HepG2 (cell line): ENCODE data around the gene ATP9A. TPM values are rescaled to one million over a fixed set of nuclear protein-coding genes. Genes with fewer than 3 reads are reported as not detected.
A peak's percentile ranks its signal among the peaks of the same experiment; 100 is the strongest.

Experiments
- FOXP1 ChIP-seq, 2 experiments: fragments of 450-650 bp in 1 of 2; IDR thresholded peaks; 2 replicates each; pipeline ENCODE4 v1.6.1; 2017 to 2018; ENCODE audit warnings: antibody characterized with exemption in 1 of 2
- HNRNPH1 ChIP-seq: fragments of 200-400 bp; formaldehyde crosslinking; optimal IDR thresholded peaks from 2 replicates; pipeline ENCODE3; 2017; ENCODE audit warnings: mild to moderate bottlenecking, low read depth, low read length
- MNT ChIP-seq: fragments of 450-650 bp; IDR thresholded peaks from 2 replicates; pipeline ENCODE4 v1.6.1; 2016
- ONECUT2 ChIP-seq: sonication (generic); formaldehyde crosslinking; IDR thresholded peaks from 2 replicates; pipeline ENCODE4 v1.4.0; 2020; ENCODE audit warnings: missing genetic modification reagents
- PAXIP1 ChIP-seq: sonication (generic); formaldehyde crosslinking; conservative IDR thresholded peaks from 2 replicates; pipeline ENCODE4 v1.4.0; 2020; ENCODE audit warnings: mild to moderate bottlenecking, missing genetic modification reagents, moderate library complexity
- SMAD1 ChIP-seq: sonication (generic); formaldehyde crosslinking; IDR thresholded peaks from 2 replicates; pipeline ENCODE4 v1.4.0; 2020; ENCODE audit warnings: missing genetic modification reagents, low read depth, mild to moderate bottlenecking, borderline replicate concordance
- SMARCC2 ChIP-seq: fragments of 450-650 bp; IDR thresholded peaks from 2 replicates; pipeline ENCODE4 v1.6.1; 2017; ENCODE audit warnings: antibody characterized with exemption, mild to moderate bottlenecking
- SMC3 ChIP-seq: IDR thresholded peaks from 2 replicates; pipeline ENCODE4 v1.6.1; 2011; ENCODE audit warnings: low read length, improper control_type of control experiment
- SNAPC2 ChIP-seq: sonication (generic); formaldehyde crosslinking; IDR thresholded peaks from 2 replicates; pipeline ENCODE4 v1.8.1; 2022; ENCODE audit warnings: mild to moderate bottlenecking, missing genetic modification reagents
- SRSF4 ChIP-seq: fragments of 200-400 bp; formaldehyde crosslinking; IDR thresholded peaks from one replicate; pipeline ENCODE4 v1.6.1; 2018; ENCODE audit warnings: mild to moderate bottlenecking, low read depth, low read length, moderate library complexity; ENCODE audit not compliant: poor library complexity, severe bottlenecking
- TMF1 ChIP-seq: sonication (generic); formaldehyde crosslinking; IDR thresholded peaks from 2 replicates; pipeline ENCODE4 v1.8.1; 2022; ENCODE audit warnings: low read depth, missing genetic modification reagents
- TRIM24 ChIP-seq: sonication (generic); formaldehyde crosslinking; IDR thresholded peaks from 2 replicates; pipeline ENCODE4 v1.8.0; 2022; ENCODE audit warnings: mild to moderate bottlenecking, missing genetic modification reagents
- ZBTB4 ChIP-seq: sonication (generic); formaldehyde crosslinking; IDR thresholded peaks from 2 replicates; pipeline ENCODE4 v1.4.0; 2020; ENCODE audit warnings: missing genetic modification reagents, mild to moderate bottlenecking, borderline replicate concordance
- ZC3H4 ChIP-seq: sonication (generic); formaldehyde crosslinking; IDR thresholded peaks from 2 replicates; pipeline ENCODE4 v1.4.0; 2020; ENCODE audit warnings: missing genetic modification reagents, borderline replicate concordance
- ZMYM4 ChIP-seq: sonication (generic); formaldehyde crosslinking; IDR thresholded peaks from 2 replicates; pipeline ENCODE4 v1.8.1; 2023; ENCODE audit warnings: mild to moderate bottlenecking, missing genetic modification reagents
- ZNF136 ChIP-seq: sonication (generic); formaldehyde crosslinking; IDR thresholded peaks from 2 replicates; pipeline ENCODE4 v1.8.1; 2022; ENCODE audit warnings: low read depth, mild to moderate bottlenecking, moderate library complexity, missing genetic modification reagents
- ZNF256 ChIP-seq: sonication (generic); formaldehyde crosslinking; conservative IDR thresholded peaks from 2 replicates; pipeline ENCODE4 v1.4.0; 2020; ENCODE audit warnings: missing genetic modification reagents
- ZNF3 ChIP-seq: IDR thresholded peaks from 2 replicates; pipeline ENCODE4 v1.7.0; 2017; ENCODE audit warnings: inconsistent platforms
- ZNF382 ChIP-seq: sonication (generic); formaldehyde crosslinking; IDR thresholded peaks from 2 replicates; pipeline ENCODE4 v1.5.0; 2020; ENCODE audit warnings: missing genetic modification reagents, mild to moderate bottlenecking, borderline replicate concordance
- ZNF570 ChIP-seq: sonication (generic); formaldehyde crosslinking; IDR thresholded peaks from 2 replicates; pipeline ENCODE4 v1.4.0; 2020; ENCODE audit warnings: mild to moderate bottlenecking, missing genetic modification reagents, borderline replicate concordance
- ZNF670 ChIP-seq: sonication (generic); formaldehyde crosslinking; IDR thresholded peaks from 2 replicates; pipeline ENCODE4 v1.8.0; 2022; ENCODE audit warnings: mild to moderate bottlenecking, missing genetic modification reagents, borderline replicate concordance
- ZNF709 ChIP-seq: sonication (generic); formaldehyde crosslinking; IDR thresholded peaks from 2 replicates; pipeline ENCODE4 v1.5.0; 2020; ENCODE audit warnings: mild to moderate bottlenecking, missing genetic modification reagents
- ZNF75D ChIP-seq: sonication (generic); formaldehyde crosslinking; IDR thresholded peaks from 2 replicates; pipeline ENCODE4 v1.8.1; 2023; ENCODE audit warnings: missing genetic modification reagents, mild to moderate bottlenecking, borderline replicate concordance
- ZSCAN9 ChIP-seq: IDR thresholded peaks from 2 replicates; pipeline ENCODE4 v1.6.1; 2016; ENCODE audit warnings: borderline replicate concordance
- polyA plus RNA-seq, 8 experiments: library from polyadenylated mRNA; depleted of rRNA in 3 of 8; stranded (reverse) in 7 of 8; unstranded in 1 of 8; fragments of >200 nt; fragmentation: Illumina TruSeq in 4 of 8; extraction: Trizol in 4 of 8; gene quantifications; 2 replicates each; pipeline versions ENCODE4 v1.2.1 to v1.2.3, GENCODE V29; 2011 to 2016; ENCODE audit warnings: low read depth in 4 of 8, missing spikeins in 1 of 8, mixed read lengths in 1 of 8; ENCODE audit not compliant: insufficient read depth in 1 of 8
- total RNA-seq, 5 experiments: library from RNA; depleted of rRNA; stranded (reverse); fragments of >200 nt; fragmentation: Illumina TruSeq; extraction: Trizol; gene quantifications; 2 replicates each; pipeline ENCODE4 v1.2.3, GENCODE V29; 2016; ENCODE audit warnings: low read depth in 1 of 5

ATP9A gene
- total and polyA plus RNA-seq, 2 of the 13 experiments (the other 11 are each of a cell fraction or from before 2014, with no cell fraction given) = 11.8 to 18.5 TPM

- TF ChIP-seq PAXIP1 (CRISPR knock-in tag) (no peak), SMC3 (no peak), ZNF709 (CRISPR knock-in tag) (no peak), ZBTB4 (CRISPR knock-in tag) (peak; percentile 99), TMF1 (CRISPR knock-in tag) (no peak), ZC3H4 (CRISPR knock-in tag) (no peak; the same call in 1 of the 2 replicates), TRIM24 (CRISPR knock-in tag) (no peak), SRSF4 (no peak), ZNF136 (CRISPR knock-in tag) (no peak), ZNF670 (CRISPR knock-in tag) (no peak), ZNF3 (CRISPR knock-in tag) (no peak), MNT (no peak), SMARCC2 (no peak), ZNF75D (no peak), ZNF256 (CRISPR knock-in tag) (no peak), SNAPC2 (no peak), ZMYM4 (CRISPR knock-in tag) (peak; percentile 41; the same call in 1 of the 2 replicates), HNRNPH1 (peak; percentile 46), SMAD1 (CRISPR knock-in tag) (peak; percentile 89; the same call in 1 of the 2 replicates), FOXP1 (IDR thresholded peaks at IDR 0.05) (no peak), FOXP1 (CRISPR knock-in tag; IDR thresholded peaks at IDR 0.05) (no peak), ZNF570 (CRISPR knock-in tag) (no peak), ZNF382 (CRISPR knock-in tag) (no peak), ONECUT2 (CRISPR knock-in tag) (no peak), ZSCAN9 (no peak)
Observed at GRCh38 chr20:51758978-51759544, 9.1 kb downstream of the ATP9A start (continued).
